SK-N-SH treated with all-trans-retinoic acid at 6 μM for 48 hours (cell line): ENCODE results near the gene NPAS2.

Experiments used
- BACH2 ChIP-seq: fragments of 250-450 bp; sonication (Bioruptor Pico); IDR thresholded peaks from 2 replicates; pipeline ENCODE4 v1.9.0; 2021; ENCODE audit warnings: mild to moderate bottlenecking, borderline replicate concordance
- PATZ1 ChIP-seq: fragments of 250-450 bp; sonication (Bioruptor Pico); IDR thresholded peaks from 2 replicates; pipeline ENCODE4 v1.8.0; 2020; ENCODE audit warnings: mild to moderate bottlenecking, moderate library complexity, borderline replicate concordance
- RARB ChIP-seq: fragments of 250-450 bp; sonication (Bioruptor Pico); IDR thresholded peaks from 2 replicates; pipeline ENCODE4 v1.8.0; 2021; ENCODE audit warnings: mild to moderate bottlenecking, moderate library complexity
- ZNF8 ChIP-seq: fragments of 450-650 bp; formaldehyde crosslinking; IDR thresholded peaks from 2 replicates; pipeline ENCODE4 v1.5.0; 2020; ENCODE audit warnings: mild to moderate bottlenecking, moderate library complexity

GRCh38 chr2:101026923-101027469 lies 207.1 kb downstream of the NPAS2 start:
- TF ChIP-seq BACH2 (no peak), ZNF8 (CRISPR knock-in tag) (no peak), RARB (CRISPR knock-in tag) (no peak), PATZ1 (no peak)
